ENCODE data around the gene CAPZA2.
"Not testable (repeated sequence)": the region's sequence is repeated elsewhere in the genome, so short reads cannot be mapped to it uniquely, and the experiment has no call there.

CAPZA2 gene

GRCh38 chr7:116922545-116922944 lies 60.2 kb downstream of the CAPZA2 start:
- DNase-seq, result no peak

- DNase-seq, result no peak
These were observed 62.4 kb downstream of the CAPZA2 start for GRCh38 chr7:116924741-116925140.

- DNase-seq, result no peak
These were observed 66.6 kb downstream of the CAPZA2 start for GRCh38 chr7:116929021-116929420.

GRCh38 chr7:116929914-116930913 lies 67.8 kb downstream of the CAPZA2 start:
- peak; percentile 71 for DNase-seq

- no peak for DNase-seq
These were observed 70.2 kb downstream of the CAPZA2 start for GRCh38 chr7:116932566-116932965.

- no peak for DNase-seq
These were observed 71.1 kb downstream of the CAPZA2 start for GRCh38 chr7:116933465-116933864.

GRCh38 chr7:116934580-116934979 lies 72.2 kb downstream of the CAPZA2 start:
- no peak for DNase-seq

GRCh38 chr7:116936844-116937243 lies 74.5 kb downstream of the CAPZA2 start:
- not testable (repeated sequence) for DNase-seq

GRCh38 chr7:116938678-116939077 lies 76.3 kb downstream of the CAPZA2 start:
- no peak for DNase-seq

GRCh38 chr7:116940689-116941370 lies 78.4 kb downstream of the CAPZA2 start:
- DNase-seq, result no peak

- DNase-seq, result no peak
These were observed 80.1 kb downstream of the CAPZA2 start for GRCh38 chr7:116942504-116942903.

- DNase-seq, result no peak
These were observed 86.5 kb downstream of the CAPZA2 start for GRCh38 chr7:116948934-116949333.

GRCh38 chr7:116949941-116950801 lies 87.8 kb downstream of the CAPZA2 start:
- peak; percentile 72 for DNase-seq

GRCh38 chr7:116950889-116951351 lies 88.5 kb downstream of the CAPZA2 start:
- DNase-seq, result peak; percentile 18

- no peak for DNase-seq
These were observed 89.2 kb downstream of the CAPZA2 start for GRCh38 chr7:116951366-116952292.

GRCh38 chr7:116952635-116953371 lies 90.4 kb downstream of the CAPZA2 start:
- DNase-seq, result peak; percentile 78

GRCh38 chr7:116953372-116953905 lies 91.1 kb downstream of the CAPZA2 start, which contains the start of gene ST7:
TSS of gene ST7 (plus strand) at chr7:116953501. CDS start at chr7:116953541, 40 bp downstream.
- peak; percentile 70 for DNase-seq

GRCh38 chr7:116953906-116954838 lies 91.8 kb downstream of the CAPZA2 start:
- DNase-seq, result peak; percentile 75

- DNase-seq, result no peak
These were observed 93.0 kb downstream of the CAPZA2 start for GRCh38 chr7:116955340-116955739.

Measured in OCI-M1 (cell line).